T-helper 1 cell treated with Interleukin-12 subunit alpha and Interleukin-12 subunit beta and Interleukin-4 antibody, amounts not matched to agents 30 μg/mL and 1 μg/mL, for 36 hours (primary cell): ENCODE measurements around the gene RASSF10.

Source experiments
- H3K27ac Mint-ChIP-seq: one replicate; pipeline ENCODE4 v1.8.0; 2021; ENCODE audit warnings: mild to moderate bottlenecking, mixed read lengths
- H3K27me3 Mint-ChIP-seq: one replicate; pipeline ENCODE4 v1.8.0; 2021; ENCODE audit warnings: low read depth, mixed read lengths
- H3K36me3 Mint-ChIP-seq: one replicate; pipeline ENCODE4 v1.8.0; 2021; ENCODE audit warnings: low read depth, mixed read lengths
- H3K4me1 Mint-ChIP-seq: one replicate; pipeline ENCODE4 v1.8.0; 2021; ENCODE audit warnings: low read depth, mixed read lengths
- H3K4me3 Mint-ChIP-seq: one replicate; pipeline ENCODE4 v1.8.0; 2021; ENCODE audit warnings: mild to moderate bottlenecking, moderate library complexity, mixed read lengths
- H3K9me3 Mint-ChIP-seq: one replicate; pipeline ENCODE4 v1.8.0; 2021; ENCODE audit warnings: mixed read lengths

Gene RASSF10

DNA sequence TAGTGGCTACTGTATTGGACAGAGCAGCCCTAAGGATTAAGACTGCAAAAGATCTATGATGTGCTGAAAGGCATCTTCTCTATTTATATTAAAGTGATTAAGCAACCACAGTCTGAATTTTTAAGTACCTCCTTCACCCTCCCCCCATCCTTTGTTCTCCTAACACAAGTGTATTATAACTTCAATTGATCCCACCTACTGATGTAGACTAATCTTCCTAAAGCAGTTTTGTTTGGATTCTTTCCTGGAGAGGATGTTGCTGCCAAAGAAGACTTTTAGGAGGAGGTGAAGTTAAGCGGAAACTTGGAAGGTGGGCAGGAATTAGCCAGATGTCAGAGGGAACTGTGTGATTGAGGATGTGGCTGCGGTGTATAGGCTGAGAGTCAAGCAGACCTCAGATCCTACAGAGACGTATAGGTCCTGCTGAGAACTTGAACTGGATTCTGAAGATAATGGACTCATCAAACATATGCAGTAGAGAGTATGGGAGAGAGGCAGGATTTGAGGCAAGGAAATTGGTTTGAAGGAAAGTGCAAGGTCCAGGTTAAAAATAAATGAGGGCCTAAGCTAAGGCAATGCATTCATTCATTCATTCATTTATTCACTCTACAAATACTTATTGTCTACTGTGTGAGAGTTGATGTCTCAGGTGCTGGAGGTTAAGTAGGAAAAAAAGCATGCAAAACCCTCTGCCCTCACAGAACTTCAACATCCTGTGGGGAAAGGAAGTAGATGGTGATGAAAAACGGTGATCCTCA, 5.2 kb upstream of the RASSF10 start:
- no peak overlapping the region for H3K27ac Mint-ChIP-seq
- H3K9me3 Mint-ChIP-seq: no peaks in the 10 kb centered on the region
- no peak overlapping the region for H3K4me3 Mint-ChIP-seq
- no peaks in the 10 kb centered on the region for H3K4me1 Mint-ChIP-seq
- peaks cover 49% of the 10 kb centered on the region for H3K27me3 Mint-ChIP-seq
- no peaks in the 10 kb centered on the region for H3K36me3 Mint-ChIP-seq

GRCh38 chr11:13007182-13008060, 1.7 kb upstream of the RASSF10 start:
- no peak overlapping the region for H3K4me3 Mint-ChIP-seq
- H3K27me3 Mint-ChIP-seq: peaks cover 68% of the 10 kb centered on the region
- no peaks in the 10 kb centered on the region for H3K36me3 Mint-ChIP-seq
- no peak overlapping the region for H3K27ac Mint-ChIP-seq
- H3K9me3 Mint-ChIP-seq: no peaks in the 10 kb centered on the region
- no peaks in the 10 kb centered on the region for H3K4me1 Mint-ChIP-seq

GRCh38 chr11:13008061-13008435, 1.1 kb upstream of the RASSF10 start:
- H3K4me1 Mint-ChIP-seq: no peaks in the 10 kb centered on the region
- H3K27ac Mint-ChIP-seq: no peak overlapping the region
- no peak overlapping the region for H3K4me3 Mint-ChIP-seq
- H3K9me3 Mint-ChIP-seq: no peaks in the 10 kb centered on the region
- peaks cover 68% of the 10 kb centered on the region for H3K27me3 Mint-ChIP-seq
- H3K36me3 Mint-ChIP-seq: no peaks in the 10 kb centered on the region

DNA sequence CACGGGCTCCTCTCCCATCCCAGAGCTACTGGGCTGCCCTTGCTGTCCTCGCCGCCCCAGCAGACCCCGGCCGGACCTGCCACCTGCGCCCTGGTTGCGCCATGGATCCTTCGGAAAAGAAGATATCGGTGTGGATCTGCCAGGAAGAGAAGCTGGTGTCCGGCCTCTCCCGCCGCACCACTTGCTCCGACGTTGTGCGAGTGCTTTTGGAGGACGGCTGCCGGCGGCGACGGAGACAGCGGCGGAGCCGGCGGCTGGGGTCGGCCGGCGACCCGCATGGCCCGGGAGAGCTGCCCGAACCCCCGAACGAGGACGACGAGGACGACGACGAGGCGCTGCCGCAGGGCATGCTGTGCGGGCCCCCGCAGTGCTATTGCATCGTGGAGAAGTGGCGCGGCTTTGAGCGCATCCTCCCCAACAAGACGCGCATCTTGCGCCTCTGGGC, 382 bp downstream of the RASSF10 start:
- no peak overlapping the region for H3K4me3 Mint-ChIP-seq
- H3K27me3 Mint-ChIP-seq: peaks cover 68% of the 10 kb centered on the region
- H3K9me3 Mint-ChIP-seq: no peaks in the 10 kb centered on the region
- no peaks in the 10 kb centered on the region for H3K4me1 Mint-ChIP-seq
- no peak overlapping the region for H3K27ac Mint-ChIP-seq
- no peaks in the 10 kb centered on the region for H3K36me3 Mint-ChIP-seq

DNA sequence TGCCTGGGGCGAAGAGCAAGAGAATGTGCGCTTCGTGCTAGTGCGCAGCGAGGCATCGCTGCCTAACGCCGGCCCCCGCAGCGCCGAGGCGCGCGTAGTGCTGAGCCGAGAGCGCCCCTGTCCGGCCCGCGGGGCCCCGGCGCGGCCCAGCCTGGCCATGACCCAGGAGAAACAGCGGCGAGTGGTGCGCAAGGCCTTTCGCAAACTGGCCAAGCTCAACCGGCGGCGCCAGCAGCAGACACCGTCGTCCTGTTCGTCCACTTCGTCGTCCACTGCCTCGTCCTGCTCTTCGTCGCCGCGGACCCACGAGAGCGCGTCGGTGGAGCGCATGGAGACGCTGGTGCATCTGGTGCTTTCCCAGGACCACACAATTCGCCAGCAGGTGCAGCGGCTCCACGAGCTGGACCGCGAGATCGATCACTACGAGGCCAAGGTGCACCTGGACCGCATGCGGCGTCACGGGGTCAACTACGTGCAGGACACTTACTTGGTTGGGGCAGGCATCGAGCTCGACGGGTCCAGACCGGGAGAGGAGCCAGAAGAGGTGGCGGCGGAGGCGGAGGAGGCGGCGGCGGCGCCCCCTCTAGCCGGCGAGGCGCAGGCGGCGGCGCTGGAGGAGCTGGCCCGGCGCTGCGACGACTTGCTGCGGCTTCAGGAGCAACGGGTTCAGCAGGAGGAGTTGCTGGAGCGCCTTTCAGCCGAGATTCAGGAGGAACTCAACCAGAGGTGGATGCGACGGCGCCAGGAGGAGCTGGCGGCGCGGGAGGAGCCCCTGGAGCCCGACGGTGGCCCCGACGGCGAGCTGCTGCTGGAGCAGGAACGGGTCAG, 1.0 kb downstream of the RASSF10 start:
- no peaks in the 10 kb centered on the region for H3K9me3 Mint-ChIP-seq
- no peaks in the 10 kb centered on the region for H3K4me1 Mint-ChIP-seq
- no peaks in the 10 kb centered on the region for H3K36me3 Mint-ChIP-seq
- H3K27me3 Mint-ChIP-seq: peaks cover 70% of the 10 kb centered on the region
- no peak overlapping the region for H3K4me3 Mint-ChIP-seq
- no peak overlapping the region for H3K27ac Mint-ChIP-seq

DNA sequence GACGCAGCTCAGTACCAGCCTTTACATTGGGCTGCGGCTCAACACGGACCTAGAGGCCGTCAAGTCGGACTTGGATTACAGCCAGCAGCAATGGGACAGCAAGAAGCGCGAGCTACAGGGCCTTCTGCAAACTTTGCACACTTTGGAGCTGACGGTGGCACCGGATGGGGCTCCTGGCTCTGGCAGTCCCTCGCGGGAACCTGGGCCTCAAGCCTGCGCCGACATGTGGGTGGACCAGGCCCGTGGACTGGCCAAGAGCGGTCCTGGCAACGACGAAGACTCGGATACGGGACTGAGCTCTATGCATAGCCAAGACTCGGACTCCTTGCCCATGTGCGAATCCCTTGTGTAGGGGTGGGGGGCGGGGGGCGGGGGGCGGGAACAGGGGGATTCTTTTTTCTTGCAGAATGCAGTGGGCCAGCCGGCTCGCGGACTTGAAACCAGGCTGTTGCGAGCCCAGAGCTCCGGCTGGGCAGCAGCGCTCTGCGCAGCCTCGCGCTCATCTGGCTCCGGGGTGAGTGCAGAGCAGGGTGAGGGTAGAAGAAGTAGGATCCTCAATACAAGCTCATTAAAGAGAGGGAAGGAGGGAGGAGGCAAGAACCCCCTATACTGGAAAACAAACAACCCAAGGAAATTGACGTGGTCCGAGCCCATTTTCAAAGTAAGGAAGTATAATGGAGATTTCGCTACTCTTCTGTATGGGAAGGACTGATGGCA, 1.8 kb downstream of the RASSF10 start:
- Mint-ChIP-seq H3K27ac (no peak overlapping the region), H3K4me3 (no peak overlapping the region), H3K27me3 (peaks cover 69% of the 10 kb centered on the region), H3K36me3 (no peaks in the 10 kb centered on the region), H3K4me1 (no peaks in the 10 kb centered on the region), H3K9me3 (no peaks in the 10 kb centered on the region)

- Mint-ChIP-seq H3K27ac (no peak overlapping the region), H3K4me1 (no peaks in the 10 kb centered on the region), H3K9me3 (no peaks in the 10 kb centered on the region), H3K27me3 (peaks cover 71% of the 10 kb centered on the region), H3K36me3 (no peaks in the 10 kb centered on the region), H3K4me3 (no peak overlapping the region)
These were observed 2.4 kb downstream of the RASSF10 start for GRCh38 chr11:13011466-13012055.

- peaks cover 65% of the 10 kb centered on the region for H3K27me3 Mint-ChIP-seq
- H3K9me3 Mint-ChIP-seq: no peaks in the 10 kb centered on the region
These were observed 3.0 kb downstream of the RASSF10 start for GRCh38 chr11:13012056-13012661.

DNA sequence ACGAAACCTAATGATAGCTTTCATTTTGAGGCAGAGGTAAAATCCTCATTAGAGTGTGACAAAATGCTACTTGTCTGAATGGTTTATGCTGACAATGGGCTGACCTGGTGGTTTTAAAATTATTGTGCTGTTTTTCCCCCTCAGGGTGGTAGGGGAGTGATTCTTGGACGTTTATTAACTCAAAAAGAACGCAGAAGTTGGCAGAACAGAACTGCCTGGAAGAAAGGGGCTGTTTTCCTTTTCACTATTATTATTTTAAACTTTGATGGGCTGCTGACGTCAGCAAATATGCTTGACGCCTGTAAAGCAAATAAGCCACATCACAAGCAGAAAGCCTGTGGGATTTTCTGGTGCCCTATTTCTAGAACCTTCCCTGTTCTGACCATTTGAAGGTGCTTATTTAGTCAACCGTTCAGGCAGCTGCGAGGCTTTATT, 4.0 kb downstream of the RASSF10 start:
- no peak overlapping the region for H3K27ac Mint-ChIP-seq
- no peaks in the 10 kb centered on the region for H3K36me3 Mint-ChIP-seq
- H3K4me3 Mint-ChIP-seq: no peak overlapping the region
- no peaks in the 10 kb centered on the region for H3K9me3 Mint-ChIP-seq
- no peaks in the 10 kb centered on the region for H3K4me1 Mint-ChIP-seq
- peaks cover 59% of the 10 kb centered on the region for H3K27me3 Mint-ChIP-seq

More at GRCh38 chr11:13012056-13012661, 3.0 kb downstream of the RASSF10 start:
- H3K27ac Mint-ChIP-seq: no peak overlapping the region
- no peaks in the 10 kb centered on the region for H3K4me1 Mint-ChIP-seq
- no peaks in the 10 kb centered on the region for H3K36me3 Mint-ChIP-seq
- H3K4me3 Mint-ChIP-seq: no peak overlapping the region

DNA sequence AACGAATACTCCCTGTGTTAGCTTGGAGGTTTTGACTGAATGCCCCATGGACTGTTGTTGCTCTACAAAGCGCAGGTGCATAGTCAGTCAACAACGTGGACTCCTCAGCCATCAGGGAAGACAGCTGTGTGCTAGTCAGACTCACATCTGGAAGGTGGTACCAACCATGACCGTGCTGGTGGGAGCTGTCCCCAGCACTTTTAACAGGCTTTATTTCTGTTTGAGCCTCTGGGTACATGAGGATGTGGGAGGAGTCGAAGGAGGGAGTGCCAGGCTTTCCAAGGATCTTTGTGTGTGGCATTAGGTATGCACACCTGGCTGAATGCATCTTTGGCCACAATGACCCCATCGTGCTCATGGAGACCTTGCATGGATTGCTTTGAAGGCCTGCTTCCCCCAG, 6.6 kb downstream of the RASSF10 start:
- H3K36me3 Mint-ChIP-seq: no peaks in the 10 kb centered on the region
- no peaks in the 10 kb centered on the region for H3K4me1 Mint-ChIP-seq
- peaks cover 47% of the 10 kb centered on the region for H3K27me3 Mint-ChIP-seq
- H3K4me3 Mint-ChIP-seq: no peak overlapping the region
- H3K9me3 Mint-ChIP-seq: no peaks in the 10 kb centered on the region
- H3K27ac Mint-ChIP-seq: no peak overlapping the region

DNA sequence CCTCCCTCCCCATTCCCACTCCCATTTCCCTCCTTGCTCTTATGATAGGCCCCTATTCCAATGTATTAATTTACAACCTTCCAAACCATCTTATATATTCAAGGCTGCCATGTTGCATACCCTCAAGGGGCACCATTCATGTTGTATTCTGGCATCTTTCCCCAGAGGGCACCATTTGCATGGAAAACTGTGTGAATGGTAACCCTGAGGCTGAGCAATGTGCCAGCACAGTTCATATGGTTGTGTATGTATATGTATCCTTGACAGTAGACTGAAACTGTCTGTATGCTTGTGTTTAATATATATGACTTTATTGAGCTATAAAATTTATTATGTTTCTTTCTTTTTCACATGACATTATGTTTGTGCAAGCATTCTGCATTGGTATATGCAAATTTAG, 7.3 kb downstream of the RASSF10 start:
- Mint-ChIP-seq H3K4me1 (no peaks in the 10 kb centered on the region), H3K27ac (no peak overlapping the region), H3K4me3 (no peak overlapping the region), H3K36me3 (no peaks in the 10 kb centered on the region), H3K27me3 (peaks cover 40% of the 10 kb centered on the region), H3K9me3 (no peaks in the 10 kb centered on the region)

DNA sequence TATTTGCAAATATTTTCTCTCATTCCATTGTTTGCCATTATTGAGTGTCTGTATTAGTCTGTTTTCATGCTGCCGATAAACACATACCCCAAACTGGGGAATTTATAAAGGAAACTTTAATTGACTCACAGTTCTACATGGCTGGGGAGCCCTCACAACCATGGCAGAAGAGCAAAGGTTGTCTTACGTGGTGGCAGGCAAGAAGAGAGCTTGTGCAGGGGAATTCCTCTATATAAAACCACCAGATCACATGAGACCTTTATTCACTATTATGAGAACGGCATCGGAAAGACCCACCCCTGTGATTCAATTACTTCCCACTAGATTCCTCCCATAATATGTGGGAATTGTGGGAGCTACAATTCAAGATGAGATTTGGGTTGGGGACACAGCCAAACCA, 10.2 kb downstream of the RASSF10 start:
- Mint-ChIP-seq H3K4me1 (no peaks in the 10 kb centered on the region), H3K9me3 (no peaks in the 10 kb centered on the region), H3K36me3 (no peaks in the 10 kb centered on the region), H3K27ac (no peak overlapping the region), H3K27me3 (peaks cover 40% of the 10 kb centered on the region), H3K4me3 (no peak overlapping the region)

DNA sequence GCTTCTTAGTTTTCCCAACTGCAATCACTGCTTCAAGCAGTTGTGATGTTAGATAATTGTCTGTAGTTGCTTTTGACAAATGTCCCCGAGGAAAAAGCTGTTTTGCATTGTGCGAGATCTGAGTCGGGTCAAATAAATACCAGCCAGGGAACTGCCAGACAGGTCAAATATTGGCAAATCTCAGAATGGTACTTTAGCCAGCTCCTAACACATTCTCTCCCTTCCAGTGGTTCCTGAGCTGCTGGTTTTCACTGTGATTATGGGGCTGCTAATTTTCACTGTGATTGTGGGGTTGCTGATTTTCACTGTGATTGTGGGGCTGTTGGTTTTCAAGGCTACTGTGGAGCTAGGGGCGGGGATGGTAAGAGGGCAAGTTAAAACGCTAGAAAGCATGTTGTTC, 14.3 kb downstream of the RASSF10 start:
- peaks cover 29% of the 10 kb centered on the region for H3K27me3 Mint-ChIP-seq
- no peak overlapping the region for H3K4me3 Mint-ChIP-seq
- no peaks in the 10 kb centered on the region for H3K9me3 Mint-ChIP-seq
- no peak overlapping the region for H3K27ac Mint-ChIP-seq
- H3K36me3 Mint-ChIP-seq: no peaks in the 10 kb centered on the region
- no peaks in the 10 kb centered on the region for H3K4me1 Mint-ChIP-seq
